Hepatocyte (in vitro differentiated cells): ENCODE data around the gene EFCAB9. TPM values are rescaled to one million over a fixed set of nuclear protein-coding genes. Genes with fewer than 3 reads are reported as not detected.
A peak's percentile ranks its signal among the peaks of the same experiment; 100 is the strongest.

Experiments
- DNase-seq: peaks from one replicate; pipeline ENCODE4 v3.0.0-alpha.2; 2016; ENCODE audit warnings: low spot score
- H2AFZ ChIP-seq: fragments of 200-600 bp; sonication (generic); 2 replicates; pipeline ENCODE4 v1.6.0; 2016; ENCODE audit warnings: antibody characterized with exemption, mild to moderate bottlenecking
- H3K27ac ChIP-seq: fragments of 200-600 bp; sonication (generic); 2 replicates; pipeline ENCODE4 v1.5.1; 2016; ENCODE audit warnings: mild to moderate bottlenecking
- H3K27me3 ChIP-seq: fragments of 200-600 bp; sonication (generic); 2 replicates; pipeline ENCODE4 v1.6.1; 2016
- H3K36me3 ChIP-seq: fragments of 200-600 bp; sonication (generic); replicated peaks from 2 replicates; pipeline ENCODE4 v1.5.1; 2016; ENCODE audit warnings: low read depth; ENCODE audit not compliant: insufficient read depth
- H3K4me1 ChIP-seq: fragments of 200-600 bp; sonication (generic); 2 replicates; pipeline ENCODE4 v1.5.1; 2016; ENCODE audit warnings: mild to moderate bottlenecking, moderate library complexity; ENCODE audit not compliant: insufficient read depth
- H3K4me2 ChIP-seq: fragments of 200-600 bp; sonication (generic); 2 replicates; pipeline ENCODE4 v1.6.0; 2016
- H3K4me3 ChIP-seq: fragments of 200-600 bp; sonication (generic); 2 replicates; pipeline ENCODE4 v1.5.1; 2016; ENCODE audit warnings: mild to moderate bottlenecking
- H3K79me2 ChIP-seq: fragments of 200-600 bp; sonication (generic); 2 replicates; pipeline ENCODE4 v1.6.0; 2017; ENCODE audit warnings: mild to moderate bottlenecking
- H3K9me2 ChIP-seq: fragments of 200-600 bp; sonication (generic); replicated peaks from 2 replicates; pipeline ENCODE4 v1.6.0; 2017; ENCODE audit warnings: mild to moderate bottlenecking; ENCODE audit not compliant: insufficient read depth
- H3K9me3 ChIP-seq: fragments of 200-600 bp; sonication (generic); 2 replicates; pipeline ENCODE4 v1.5.1; 2016; ENCODE audit warnings: low read depth, mild to moderate bottlenecking
- H4K20me1 ChIP-seq: fragments of 200-600 bp; sonication (generic); 2 replicates; pipeline ENCODE4 v1.6.0; 2016; ENCODE audit warnings: mild to moderate bottlenecking; ENCODE audit not compliant: insufficient read depth, poor library complexity, severe bottlenecking
- CTCF ChIP-seq: fragments of 200-600 bp; sonication (generic); IDR thresholded peaks from 2 replicates; pipeline ENCODE4 v1.5.1; 2016; ENCODE audit warnings: antibody characterized with exemption, mild to moderate bottlenecking; ENCODE audit not compliant: poor library complexity
- EZH2 ChIP-seq: fragments of 200-600 bp; sonication (generic); IDR thresholded peaks from 2 replicates; pipeline ENCODE4 v1.6.1; 2016; ENCODE audit warnings: antibody characterized with exemption, mild to moderate bottlenecking, borderline replicate concordance
- EZH2phosphoT487 ChIP-seq: fragments of 200-600 bp; sonication (generic); IDR thresholded peaks from one replicate; pipeline ENCODE4 v1.6.1; 2018; ENCODE audit warnings: antibody characterized with exemption, mild to moderate bottlenecking, low read depth, moderate library complexity; ENCODE audit not compliant: unreplicated experiment, severe bottlenecking
- WGBS: methylation state at CpG from one replicate; pipeline ENCODE4 v1.1.6; 2016; ENCODE audit warnings: low lambda C conversion rate; ENCODE audit errors: missing lambda C conversion rate; 5-methylcytosine and 5-hydroxymethylcytosine counted together
- polyA plus RNA-seq: library from polyadenylated mRNA; unstranded; fragments of >200 nt; fragmentation: Nextera tagmentation; extraction: Ambion mirVana; gene quantifications from 2 replicates; pipeline ENCODE4 v1.2.1, GENCODE V29; 2016
- total RNA-seq: library from RNA; depleted of rRNA; stranded (reverse); fragments of >200 nt; gene quantifications from 2 replicates; pipeline ENCODE4 v1.2.3, GENCODE V29; 2014

The EFCAB9 gene
- total and polyA plus RNA-seq, 2 experiments from 2014 or later = not detected

- Histone ChIP-seq H3K36me3 (no peaks in the 10 kb centered on the region), H3K4me1 (peaks cover 12% of the 10 kb centered on the region), H3K9me2 (no peaks in the 10 kb centered on the region), H3K9me3 (no peaks in the 10 kb centered on the region), H3K27me3 (no peaks in the 10 kb centered on the region), H3K27ac (peak overlapping the region; percentile 83), H3K4me2 (peak overlapping the region; percentile 66), H3K4me3 (no peak overlapping the region), H3K79me2 (peaks cover 89% of the 10 kb centered on the region), H2AFZ (no peak overlapping the region), H4K20me1 (peaks cover 27% of the 10 kb centered on the region)
- TF ChIP-seq CTCF = no peak
- no peak for TF ChIP-seq EZH2
- no peak for TF ChIP-seq EZH2phosphoT487
- WGBS = 85% methylated on average over 3 of the region's 3 CpGs
- DNase-seq = peak; percentile 16
These were observed 42.1 kb downstream of the EFCAB9 start for GRCh38 chr5:172235827-172236736.

- Histone ChIP-seq H2AFZ (no peak overlapping the region), H3K27ac (no peak overlapping the region), H3K9me2 (no peaks in the 10 kb centered on the region), H4K20me1 (peaks cover 27% of the 10 kb centered on the region), H3K9me3 (no peaks in the 10 kb centered on the region), H3K4me3 (no peak overlapping the region), H3K4me2 (no peak overlapping the region), H3K27me3 (no peaks in the 10 kb centered on the region), H3K4me1 (peaks cover 12% of the 10 kb centered on the region), H3K79me2 (peaks cover 90% of the 10 kb centered on the region), H3K36me3 (no peaks in the 10 kb centered on the region)
- no peak for TF ChIP-seq CTCF
- TF ChIP-seq EZH2phosphoT487 = no peak
- DNase-seq = no peak
- 49% methylated on average over 1 of the region's 1 CpG for WGBS
These were observed 44.4 kb downstream of the EFCAB9 start for GRCh38 chr5:172238334-172238733.

- Histone ChIP-seq H3K4me1 (no peaks in the 10 kb centered on the region), H3K79me2 (peaks cover 100% of the 10 kb centered on the region), H2AFZ (no peak overlapping the region), H4K20me1 (peaks cover 26% of the 10 kb centered on the region), H3K27ac (no peak overlapping the region), H3K4me2 (no peak overlapping the region), H3K9me3 (no peaks in the 10 kb centered on the region), H3K36me3 (no peaks in the 10 kb centered on the region), H3K9me2 (no peaks in the 10 kb centered on the region), H3K4me3 (no peak overlapping the region), H3K27me3 (no peaks in the 10 kb centered on the region)
- no peak for DNase-seq
- TF ChIP-seq EZH2phosphoT487 (no peak), EZH2 (no peak), CTCF (no peak)
- 99% methylated on average over 3 of the region's 3 CpGs for WGBS
These were observed 49.3 kb downstream of the EFCAB9 start for GRCh38 chr5:172243302-172243701.
